Fibroblast of upper back skin (primary cell): ENCODE data around the gene WWP2.
A peak's percentile ranks its signal among the peaks of the same experiment; 100 is the strongest.

ENCODE experiments used
- DNase-seq: peaks from one replicate; pipeline ENCODE4 v3.0.0-alpha.2; 2013

Gene WWP2

DNA sequence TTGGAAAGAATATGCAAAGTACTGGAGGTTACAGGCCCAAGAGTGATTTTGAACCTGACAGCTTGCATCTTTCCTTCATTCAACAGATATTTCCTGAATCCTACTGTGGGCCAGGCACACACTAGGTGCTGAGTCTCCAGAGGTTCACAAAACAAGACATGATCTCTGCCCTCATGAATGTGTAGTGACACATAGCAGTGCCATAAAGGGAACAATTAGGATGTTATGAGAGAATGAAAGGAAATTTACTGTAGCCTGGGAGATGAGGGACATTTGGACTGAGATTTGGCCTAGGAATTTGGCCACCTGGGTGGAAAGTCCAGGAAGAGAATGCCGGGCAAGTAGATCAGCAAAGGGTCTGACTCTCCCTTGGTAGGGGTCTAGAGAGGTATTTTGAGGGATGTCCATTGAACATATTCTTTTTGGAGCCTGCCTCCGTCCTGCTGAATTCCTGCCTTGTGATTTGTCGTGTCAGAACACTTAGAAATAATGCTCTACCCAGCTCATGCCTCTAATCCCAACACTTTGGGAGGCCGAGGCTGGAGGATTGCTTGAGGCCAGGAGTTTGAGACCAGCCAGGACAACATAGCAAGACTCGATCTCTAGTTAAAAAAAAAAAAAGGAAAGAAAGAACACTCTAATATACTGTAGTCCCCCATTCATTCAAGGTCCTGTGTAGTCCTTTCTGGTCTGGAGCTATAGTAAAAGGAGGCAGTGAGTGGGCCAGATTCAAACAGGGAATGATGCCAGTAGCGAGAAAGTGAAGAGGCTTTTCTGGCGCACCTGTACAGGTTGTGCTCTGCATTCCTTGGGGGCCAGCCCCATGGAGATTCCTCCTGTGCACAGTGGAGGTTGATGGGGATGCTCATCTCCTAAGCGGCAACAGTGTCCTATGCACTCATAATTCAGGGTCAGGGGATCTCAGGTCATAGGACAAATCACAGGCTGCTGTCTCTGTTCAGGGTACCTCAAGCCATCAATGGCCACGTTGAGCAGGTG is 98.4 kb downstream of the WWP2 start:
- no peak for DNase-seq

DNA sequence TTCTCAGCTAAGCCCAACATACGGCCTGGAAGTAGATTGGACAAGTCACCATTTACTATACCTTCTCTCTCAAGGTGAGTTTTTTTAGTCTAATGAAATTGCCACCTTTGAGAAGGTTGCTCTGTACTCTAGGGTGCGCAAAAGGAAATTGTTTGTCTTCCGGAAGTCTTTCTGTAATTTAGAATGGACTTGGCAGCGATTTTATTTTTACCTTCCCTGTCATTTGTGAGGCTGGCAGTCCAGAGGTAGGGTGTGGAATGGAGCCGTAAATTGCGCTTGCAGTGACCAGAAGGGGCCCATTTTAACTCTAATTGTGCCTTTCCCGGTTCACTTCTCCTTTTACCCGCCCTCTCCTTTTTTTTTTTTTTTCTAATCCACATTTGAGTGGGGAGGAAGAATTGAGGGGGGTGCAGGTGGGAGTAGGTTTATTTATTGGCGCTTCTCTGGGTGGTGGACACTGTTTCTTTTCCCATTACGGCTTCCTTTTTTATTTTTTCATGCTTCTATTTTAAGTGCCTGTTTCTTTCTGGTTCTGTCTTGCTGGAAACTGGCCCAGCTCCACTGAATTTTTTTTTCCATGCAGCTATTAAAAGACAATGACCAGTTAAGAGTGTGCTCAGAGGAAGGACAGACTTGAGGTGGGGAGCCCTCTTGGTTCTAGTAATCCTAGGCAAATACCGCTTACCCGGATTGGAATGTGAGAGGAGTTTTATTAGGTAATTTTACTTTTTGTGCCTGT is 99.3 kb downstream of the WWP2 start:
- peak; percentile 77 for DNase-seq

DNA sequence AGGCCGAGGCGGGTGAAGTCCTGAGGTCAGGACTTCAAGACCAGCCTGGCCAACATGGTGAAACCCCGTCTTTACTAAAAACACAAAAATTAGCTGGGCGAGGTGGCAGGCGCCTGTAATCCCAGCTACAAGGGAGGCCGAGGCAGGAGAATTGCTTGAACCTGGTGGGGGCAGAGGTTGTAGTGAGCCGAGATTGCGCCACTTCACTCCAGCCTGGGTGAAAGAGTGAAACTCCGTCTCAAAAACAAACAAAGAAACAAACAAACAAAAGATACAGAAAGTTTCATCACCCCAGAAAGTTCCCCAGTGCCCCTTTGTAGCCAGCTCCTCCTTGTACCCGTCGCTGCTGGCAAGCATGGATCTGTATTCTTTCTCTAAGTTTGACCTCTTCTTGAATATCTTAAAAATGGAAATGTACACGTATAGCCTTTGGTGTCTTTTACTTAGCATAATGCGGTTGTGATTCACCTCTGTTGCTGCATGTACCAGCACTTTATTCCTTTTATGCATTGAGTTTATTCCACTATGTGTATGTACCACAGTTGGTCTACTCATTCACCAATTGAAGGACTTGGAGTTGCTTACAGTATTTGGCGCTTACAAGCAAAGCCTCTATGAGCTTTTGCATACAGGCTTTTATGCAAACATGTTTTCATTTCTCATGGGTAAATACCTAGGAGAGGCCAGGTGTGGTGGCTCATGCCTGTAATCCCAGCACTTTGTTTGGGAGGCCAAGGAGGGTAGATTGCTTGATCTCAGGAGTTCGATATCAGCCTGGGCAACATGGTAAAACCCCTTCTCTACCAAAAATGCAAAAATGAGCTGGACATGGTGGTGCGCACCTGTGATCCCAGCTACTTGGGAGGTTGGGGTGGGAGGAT is 101.5 kb downstream of the WWP2 start:
- DNase-seq, result no peak

DNA sequence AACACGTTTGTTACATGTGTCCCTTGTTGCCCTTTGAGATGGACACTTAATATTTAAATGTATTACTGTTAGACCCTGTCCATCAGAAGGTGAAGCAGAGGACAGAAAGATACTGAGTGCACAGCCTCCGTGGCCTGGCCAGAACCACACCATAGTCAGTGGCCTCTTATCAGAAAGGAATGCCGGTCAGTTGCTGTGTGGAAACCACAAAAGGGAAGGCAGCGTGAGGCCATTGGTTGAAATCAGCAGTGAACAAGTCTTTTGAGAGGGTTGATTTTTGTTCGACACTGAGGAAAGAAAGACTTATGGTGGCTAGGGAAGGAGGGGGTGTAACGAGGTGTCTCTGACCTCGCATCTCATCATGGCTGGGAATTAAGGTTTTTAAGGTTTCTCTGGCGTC is 103.6 kb downstream of the WWP2 start:
- DNase-seq, result peak; percentile 62

DNA sequence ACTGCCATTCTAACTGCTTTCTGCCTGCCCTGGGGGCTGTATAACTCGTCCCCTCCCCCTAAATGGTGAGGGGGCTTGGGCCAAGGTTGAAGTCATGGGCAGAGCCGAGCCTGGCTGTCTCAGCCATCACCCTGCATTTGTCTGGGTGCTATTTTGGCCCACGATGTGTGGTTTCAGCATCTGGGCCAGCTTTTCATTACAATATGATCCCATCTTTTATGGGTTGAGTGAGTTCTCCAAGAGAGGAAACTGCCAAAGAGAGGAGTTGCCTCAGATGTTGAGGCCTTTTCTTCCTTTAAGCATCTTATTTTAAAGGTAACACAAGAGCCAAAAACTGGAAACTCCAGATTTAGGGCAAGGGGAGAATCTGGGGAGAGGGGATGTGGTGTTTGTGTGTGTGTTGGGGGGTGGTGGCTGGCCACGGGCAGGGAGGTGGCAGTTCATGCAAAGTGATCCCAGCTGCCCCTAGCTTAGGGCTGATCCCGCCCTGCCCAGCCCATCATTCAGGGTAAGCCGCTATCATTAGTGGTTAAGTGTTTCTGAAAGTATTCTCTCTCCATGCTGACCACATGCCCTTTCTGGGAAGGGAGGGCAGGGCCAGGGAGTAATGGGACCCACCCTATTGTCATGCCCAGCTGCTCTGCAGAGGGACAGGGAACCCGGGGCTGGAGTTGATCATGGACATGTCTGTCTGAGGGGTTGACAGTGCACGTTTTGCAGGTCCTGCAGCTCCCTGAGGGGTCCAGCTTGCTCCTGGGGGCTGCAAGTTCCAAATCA is 105.8 kb downstream of the WWP2 start:
- DNase-seq, result no peak

DNA sequence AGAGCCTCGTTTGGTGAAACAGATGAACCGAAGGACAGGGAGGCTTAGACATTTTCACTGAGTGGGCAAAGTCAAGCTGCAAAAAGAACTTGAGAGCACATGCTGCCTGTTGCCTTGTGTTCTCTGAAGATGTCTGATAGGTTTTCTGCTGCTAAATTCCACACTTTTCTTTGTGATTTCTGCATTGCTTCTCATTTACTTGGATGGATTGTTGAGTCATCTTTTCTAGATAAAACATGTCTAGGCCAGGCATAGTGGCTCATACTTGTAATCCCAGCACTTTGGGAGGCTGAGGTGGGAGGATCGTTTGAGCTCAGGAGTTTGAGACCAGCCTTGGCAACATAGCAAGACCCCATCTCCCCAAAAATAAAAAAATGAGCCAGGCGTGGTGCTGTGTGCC is 108.6 kb downstream of the WWP2 start:
- DNase-seq, result no peak

DNA sequence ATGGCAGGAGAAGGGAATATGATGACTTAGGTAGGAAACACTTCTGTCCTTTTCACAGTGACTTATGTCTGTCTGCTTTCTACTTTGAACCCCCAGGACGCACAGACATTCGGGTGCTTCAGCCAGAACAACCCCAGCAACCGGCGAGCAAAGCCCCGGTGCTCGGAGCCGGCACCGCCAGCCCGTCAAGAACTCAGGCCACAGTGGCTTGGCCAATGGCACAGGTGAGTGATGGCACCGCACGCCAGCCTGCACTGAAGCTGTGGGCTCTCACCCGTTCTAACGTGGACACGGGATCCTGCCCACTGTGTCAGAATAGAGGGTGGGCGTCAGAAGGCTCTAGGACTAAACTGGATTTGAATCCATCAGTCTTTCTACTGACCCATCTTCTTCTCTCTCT is 109.6 kb downstream of the WWP2 start:
- DNase-seq, result no peak

DNA sequence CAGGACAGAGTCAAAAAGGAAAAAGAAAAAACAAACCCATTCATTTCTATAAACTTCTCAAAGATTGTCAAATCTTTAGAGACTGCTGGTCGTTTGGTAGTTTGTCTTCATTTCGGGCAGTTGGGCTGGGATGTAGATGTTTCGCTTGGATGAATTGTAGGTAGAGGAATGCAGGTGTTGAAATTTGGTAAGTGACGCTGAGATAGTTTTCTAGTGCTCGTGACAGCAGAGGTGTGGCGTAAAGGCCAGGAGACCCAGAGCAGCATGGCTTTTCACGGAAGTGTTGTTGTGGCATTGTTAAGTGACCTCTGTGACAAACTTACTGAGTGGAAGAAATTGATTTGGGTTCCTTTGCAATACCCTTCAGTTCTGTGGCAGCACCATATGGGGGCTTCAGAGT is 110.8 kb downstream of the WWP2 start:
- no peak for DNase-seq

DNA sequence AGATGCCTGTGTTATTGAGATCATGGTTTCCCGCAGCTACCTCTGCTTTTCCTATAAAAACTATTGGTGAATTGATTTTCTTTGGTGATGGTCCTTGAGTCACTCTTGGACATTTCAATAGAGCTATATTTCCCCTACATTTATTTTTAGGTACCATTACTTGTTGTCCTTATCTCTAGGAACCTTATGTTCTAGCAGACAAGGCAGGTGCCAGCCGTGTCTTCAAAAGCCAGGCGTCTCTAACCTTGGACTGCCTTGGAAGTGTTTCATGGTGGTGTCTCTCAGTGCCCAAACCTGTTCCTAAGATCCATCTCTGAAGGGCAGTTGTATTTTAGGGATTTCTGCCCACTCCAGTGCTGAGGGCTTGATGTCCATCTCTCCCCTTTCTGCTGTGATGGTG is 111.7 kb downstream of the WWP2 start:
- DNase-seq, result no peak

DNA sequence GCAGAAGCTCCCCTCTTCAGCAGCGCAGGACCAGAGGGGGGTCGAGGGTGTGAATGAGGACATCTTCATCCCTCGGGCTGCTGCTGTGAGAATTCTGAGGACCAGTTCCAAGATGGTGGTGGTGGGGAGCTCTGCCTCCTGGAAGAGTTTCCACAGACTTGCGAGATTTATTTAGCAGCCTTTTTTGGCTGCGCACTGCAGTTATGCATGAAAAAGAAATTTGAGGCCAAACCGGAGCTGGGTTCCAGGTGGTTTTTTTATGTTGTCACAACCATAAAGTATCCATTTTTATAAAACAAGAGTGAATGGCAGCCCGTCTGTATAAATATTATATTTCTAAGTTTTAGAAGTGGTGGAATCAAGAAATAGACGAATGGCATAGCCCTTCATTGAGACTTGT is 112.1 kb downstream of the WWP2 start:
- no peak for DNase-seq

DNA sequence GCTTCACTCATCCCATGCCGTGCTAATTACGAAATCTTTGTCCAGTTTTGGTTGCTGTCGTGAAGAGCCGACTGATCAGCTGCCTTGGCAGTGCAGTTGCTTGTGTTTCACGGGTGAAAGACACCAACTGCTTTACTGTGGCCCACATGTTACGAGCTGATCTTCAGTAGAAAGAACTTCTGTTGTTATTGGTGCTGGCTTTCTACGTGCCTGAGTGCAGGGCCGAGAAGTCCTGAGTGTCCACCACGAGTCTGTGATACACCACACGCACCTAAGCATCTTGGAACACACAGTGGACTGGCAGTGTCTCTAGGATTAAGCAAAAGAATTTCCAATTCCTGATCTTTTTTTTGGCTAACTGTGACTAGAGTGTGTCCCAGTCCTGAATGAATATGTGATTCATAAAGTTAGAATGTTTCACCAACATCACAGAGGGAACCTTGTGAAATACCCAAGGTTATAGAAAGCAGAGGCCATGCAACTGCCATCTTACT is 118.6 kb downstream of the WWP2 start:
- DNase-seq, result peak; percentile 49

DNA sequence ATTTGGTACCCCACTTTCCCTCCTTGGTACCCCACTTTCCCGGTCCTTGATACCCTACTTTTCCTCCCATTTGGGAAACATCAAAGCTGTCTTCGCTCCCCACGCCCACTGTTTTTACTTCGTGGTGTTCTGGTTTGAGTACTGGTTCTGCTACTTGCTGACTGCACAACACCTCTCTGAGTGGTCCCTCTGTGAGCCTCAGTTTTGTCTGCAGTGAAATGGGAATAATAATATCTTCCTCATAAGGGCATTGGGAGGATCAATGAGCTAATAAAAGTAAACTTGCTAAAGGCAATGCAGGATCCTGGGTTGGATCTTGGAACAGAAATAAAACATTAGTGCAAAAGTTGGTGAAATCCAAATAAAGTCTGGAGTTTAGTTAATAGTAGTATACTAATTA is 119.0 kb downstream of the WWP2 start:
- no peak for DNase-seq

DNA sequence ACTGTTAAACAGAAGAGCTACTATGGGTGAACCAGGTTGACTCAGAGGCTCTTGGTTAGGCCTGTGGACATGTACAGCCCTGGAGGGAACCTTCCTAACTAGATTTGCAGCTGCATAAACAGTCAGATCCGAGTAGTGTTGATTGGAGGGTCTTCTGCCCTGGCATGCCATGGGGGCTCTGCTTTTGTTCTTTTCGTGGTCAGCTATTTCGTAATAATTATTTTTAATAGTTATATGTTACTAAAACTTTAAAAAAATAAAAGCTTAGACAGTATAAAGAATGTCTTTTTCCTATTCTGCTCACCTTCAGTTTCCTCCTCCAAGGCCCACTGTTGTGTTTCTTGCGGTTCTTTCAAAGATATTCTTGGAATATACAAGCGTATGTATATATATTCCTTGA is 121.6 kb downstream of the WWP2 start:
- DNase-seq, result no peak

DNA sequence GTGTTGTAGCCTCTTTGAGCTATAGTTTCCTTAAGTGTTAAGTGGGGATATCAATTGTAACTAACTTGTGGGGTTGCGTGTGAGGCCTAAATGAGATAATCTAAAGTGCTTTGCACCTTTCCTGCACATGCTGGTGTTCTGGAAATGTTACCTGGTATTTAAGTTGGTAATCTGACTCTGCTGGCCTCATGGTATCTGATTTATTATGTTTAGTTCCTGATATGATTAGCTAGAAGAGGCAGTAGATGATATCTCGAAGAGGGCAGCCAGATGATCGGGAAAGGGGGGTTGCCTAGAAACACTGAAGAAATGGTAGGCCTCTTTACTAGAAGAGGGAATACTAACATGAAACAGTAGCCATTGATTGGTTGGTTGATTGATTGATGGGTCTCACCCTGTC is 123.6 kb downstream of the WWP2 start:
- DNase-seq, result no peak

DNA sequence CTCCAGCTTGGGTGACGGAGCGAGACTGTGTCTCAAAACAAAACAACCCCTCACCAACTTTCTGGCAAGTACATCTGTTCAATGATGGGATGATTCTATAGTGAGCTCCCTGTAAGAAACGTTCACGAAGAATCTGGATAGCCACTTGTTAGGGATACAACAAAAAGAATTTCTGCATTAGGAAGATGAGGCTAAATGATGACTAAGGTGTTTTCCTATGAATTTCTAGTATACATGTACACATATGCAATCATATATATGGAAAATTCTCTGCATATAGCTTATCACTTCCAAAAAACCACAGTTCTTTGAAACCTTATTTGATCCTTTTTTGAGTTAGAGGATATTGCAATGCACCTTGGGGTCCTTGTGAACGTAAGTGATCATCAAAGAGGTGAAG is 124.6 kb downstream of the WWP2 start:
- no peak for DNase-seq

DNA sequence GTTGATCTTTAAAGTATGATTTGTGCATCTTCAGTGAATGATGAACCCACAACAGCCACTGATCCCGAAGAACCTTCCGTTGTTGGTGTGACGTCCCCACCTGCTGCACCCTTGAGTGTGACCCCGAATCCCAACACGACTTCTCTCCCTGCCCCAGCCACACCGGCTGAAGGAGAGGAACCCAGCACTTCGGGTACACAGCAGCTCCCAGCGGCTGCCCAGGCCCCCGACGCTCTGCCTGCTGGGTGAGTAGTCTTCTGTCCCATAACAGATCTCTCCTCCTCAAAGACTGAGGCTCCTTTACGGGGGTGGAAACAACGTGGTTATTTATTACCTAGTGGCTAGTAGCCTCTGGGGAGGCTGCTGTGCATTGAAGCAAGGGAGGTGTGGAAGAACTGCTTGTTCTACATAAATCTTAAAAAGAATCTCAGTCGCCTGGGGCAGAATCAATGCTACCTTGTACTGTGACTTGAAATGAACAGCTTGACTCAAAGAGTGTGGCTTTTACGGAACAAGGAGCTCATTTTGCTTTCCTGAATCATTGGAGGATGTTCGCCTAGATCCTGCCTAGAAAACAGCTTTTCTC is 126.0 kb downstream of the WWP2 start:
- no peak for DNase-seq

DNA sequence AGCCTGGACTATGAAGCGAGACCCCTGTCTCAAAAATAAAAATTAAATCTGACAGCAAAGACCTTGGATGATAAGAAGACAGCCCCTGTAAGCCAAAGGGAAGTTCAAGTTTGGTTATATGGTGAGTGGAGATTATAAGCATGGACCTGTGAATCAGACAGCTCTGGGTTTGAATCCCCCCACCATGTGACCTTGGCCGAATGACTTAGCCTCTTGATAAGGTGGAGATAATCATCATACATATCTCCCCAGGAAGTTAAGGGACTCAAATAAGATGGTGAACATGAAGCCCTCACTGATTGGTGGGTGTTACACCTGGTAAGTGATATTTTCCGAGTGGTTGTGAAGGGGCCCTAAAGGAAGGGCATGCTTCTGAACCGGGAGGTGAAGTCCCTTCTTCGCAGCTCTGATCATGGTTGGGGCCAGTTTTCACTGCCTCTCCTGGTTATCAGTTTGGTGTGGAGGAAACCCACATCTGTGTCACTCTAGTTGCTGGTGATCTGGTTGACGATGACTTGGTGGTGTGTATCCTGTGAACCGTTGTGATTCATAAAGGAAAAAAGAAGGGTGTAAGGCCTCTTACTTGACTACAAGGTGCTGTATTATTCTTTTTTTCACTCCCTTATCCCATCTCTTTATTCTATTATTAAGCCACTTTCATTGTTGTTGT is 127.3 kb downstream of the WWP2 start:
- DNase-seq, result no peak

DNA sequence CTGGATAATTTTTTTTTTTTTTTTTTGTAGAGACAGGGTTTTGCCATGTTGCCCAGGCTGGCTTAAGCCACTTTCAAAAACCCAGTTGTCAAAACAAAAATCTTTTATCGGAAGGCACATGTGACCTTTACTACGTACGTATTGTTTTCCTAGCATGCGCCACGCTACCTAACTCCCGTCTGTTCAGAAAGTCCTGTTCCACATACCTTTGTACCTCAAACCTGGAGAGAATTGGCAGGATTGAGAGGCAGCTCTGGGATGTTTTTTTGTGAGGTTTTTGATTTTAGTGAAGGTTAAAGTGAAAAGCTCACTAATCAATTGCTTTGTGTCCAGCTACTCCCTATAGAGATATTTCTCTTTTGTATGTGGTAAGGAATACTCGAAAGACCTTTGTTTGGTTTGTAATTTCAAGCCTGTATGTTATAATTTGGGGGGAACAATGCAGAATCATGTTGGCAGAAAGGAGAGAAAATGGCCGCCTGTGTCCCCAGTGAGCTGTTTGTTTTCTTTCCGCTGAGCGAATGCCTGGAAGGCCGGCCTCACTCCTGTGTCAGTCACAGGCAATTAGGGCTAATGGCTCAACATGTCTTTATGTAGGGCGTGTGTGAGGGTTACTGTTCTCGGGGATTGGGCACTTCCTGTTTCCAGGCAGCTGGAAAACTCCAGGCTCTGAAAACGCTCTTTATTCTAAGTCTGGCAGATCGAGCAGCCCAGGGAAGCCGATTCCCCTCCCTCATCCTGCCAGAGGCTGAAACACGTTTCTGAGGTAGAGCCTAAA is 128.2 kb downstream of the WWP2 start:
- DNase-seq, result peak; percentile 67

DNA sequence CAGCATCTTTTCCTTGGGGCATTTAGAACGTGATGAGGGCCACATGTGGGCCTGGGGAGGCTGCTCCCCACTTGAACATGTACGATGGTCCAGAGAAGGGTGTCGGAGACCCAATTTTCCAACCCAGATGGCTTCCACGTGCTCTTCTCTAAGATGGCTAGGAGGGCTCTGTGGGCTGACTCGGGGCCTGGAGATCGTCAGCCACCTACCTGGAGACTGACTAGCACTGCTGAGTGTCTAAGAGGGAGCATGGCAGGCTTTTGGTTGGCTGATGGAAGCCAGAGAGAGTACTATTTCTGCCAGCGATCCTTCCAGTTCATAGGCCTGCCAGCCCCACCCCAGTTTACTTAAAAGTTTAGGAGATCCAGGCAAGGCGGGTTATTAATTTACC is 128.8 kb downstream of the WWP2 start:
- no peak for DNase-seq

DNA sequence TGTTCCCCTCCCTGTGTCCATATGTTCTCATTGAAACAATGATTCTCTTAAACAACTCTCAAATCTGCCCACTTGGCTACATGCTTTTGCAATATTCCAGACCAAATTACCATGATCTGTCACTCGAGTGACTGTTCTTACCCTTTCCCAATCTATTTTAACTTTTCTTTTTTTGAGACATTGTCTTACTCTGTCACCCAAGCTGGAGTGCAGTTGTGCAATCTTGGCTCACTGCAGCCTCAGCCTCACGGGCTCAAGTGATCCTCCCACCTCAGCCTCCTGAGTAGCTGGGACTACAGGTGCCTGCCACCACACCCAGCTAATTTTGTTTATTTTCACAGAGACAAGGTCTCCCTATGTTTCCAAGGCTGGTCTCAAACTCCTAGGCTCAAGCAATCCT is 130.2 kb downstream of the WWP2 start:
- no peak for DNase-seq
